SU-DHL-6 (cell line): ENCODE measurements around the gene C2CD4A.

ENCODE experiments used
- CTCF ChIP-seq: fragments of 200-600 bp; sonication (generic); IDR thresholded peaks from one replicate; pipeline ENCODE4 v1.5.1; 2017; ENCODE audit warnings: antibody characterized with exemption, mild to moderate bottlenecking, low read length, moderate library complexity; ENCODE audit not compliant: insufficient read depth, poor library complexity, severe bottlenecking
- EZH2phosphoT487 ChIP-seq: fragments of 200-600 bp; sonication (generic), shearing (Covaris generic); conservative IDR thresholded peaks from 2 replicates; pipeline ENCODE4 v1.6.1; 2018; ENCODE audit warnings: mild to moderate bottlenecking, antibody characterized with exemption, low read length, moderate library complexity, mixed read lengths

- TF ChIP-seq CTCF, result no peak
- TF ChIP-seq EZH2phosphoT487, result no peak
Measured at GRCh38 chr15:62063825-62064635, 2.7 kb upstream of the C2CD4A start.
